HepG2 (cell line): ENCODE measurements around the gene KLHL21. TPM values are rescaled to one million over a fixed set of nuclear protein-coding genes. Genes with fewer than 3 reads are reported as not detected.

Experiments used
- ARNT2 ChIP-seq: sonication (generic); formaldehyde crosslinking; IDR thresholded peaks from 2 replicates; pipeline ENCODE4 v1.8.0; 2022; ENCODE audit warnings: mild to moderate bottlenecking, low read depth, missing genetic modification reagents, moderate library complexity
- EED ChIP-seq: sonication (generic); formaldehyde crosslinking; IDR thresholded peaks from 2 replicates; pipeline ENCODE4 v1.5.0; 2020; ENCODE audit warnings: mild to moderate bottlenecking, missing genetic modification reagents
- FOSL1 ChIP-seq: sonication (generic); formaldehyde crosslinking; IDR thresholded peaks from 2 replicates; pipeline ENCODE4 v1.9.0; 2021; ENCODE audit warnings: missing genetic modification reagents, borderline replicate concordance
- FOXA1 ChIP-seq, 2 experiments: fragments of 450-650 bp in 1 of 2; sonication (generic) in 1 of 2; formaldehyde crosslinking in 1 of 2; IDR thresholded peaks; 2 replicates each; pipeline versions ENCODE4 v1.4.0 to v1.6.1; 2016 to 2020; ENCODE audit warnings: missing genetic modification reagents in 1 of 2
- FOXJ3 ChIP-seq: sonication (generic); formaldehyde crosslinking; IDR thresholded peaks from 2 replicates; pipeline ENCODE4 v1.4.0; 2020; ENCODE audit warnings: missing genetic modification reagents, mild to moderate bottlenecking, borderline replicate concordance
- GATAD1 ChIP-seq: IDR thresholded peaks from 2 replicates; pipeline ENCODE4 v1.6.1; 2016; ENCODE audit warnings: missing genetic modification reagents, missing compliant biosample characterization
- GPN1 ChIP-seq: sonication (generic); formaldehyde crosslinking; IDR thresholded peaks from 2 replicates; pipeline ENCODE4 v1.5.1; 2020; ENCODE audit warnings: missing genetic modification reagents, borderline replicate concordance
- HES4 ChIP-seq: sonication (generic); formaldehyde crosslinking; IDR thresholded peaks from 2 replicates; pipeline ENCODE4 v1.9.0; 2021; ENCODE audit warnings: mild to moderate bottlenecking, missing genetic modification reagents, borderline replicate concordance
- HOXA3 ChIP-seq: sonication (generic); formaldehyde crosslinking; IDR thresholded peaks from 2 replicates; pipeline ENCODE4 v1.5.0; 2020; ENCODE audit warnings: missing genetic modification reagents
- NCOA5 ChIP-seq: sonication (generic); formaldehyde crosslinking; IDR thresholded peaks from 2 replicates; pipeline ENCODE4 v1.4.0; 2020; ENCODE audit warnings: missing genetic modification reagents
- NR2F2 ChIP-seq: IDR thresholded peaks from 2 replicates; pipeline ENCODE4 v1.6.1; 2012; ENCODE audit warnings: low read depth, inconsistent platforms, borderline replicate concordance
- NRL ChIP-seq: sonication (generic); formaldehyde crosslinking; IDR thresholded peaks from 2 replicates; pipeline ENCODE4 v1.5.0; 2020; ENCODE audit warnings: missing genetic modification reagents, mild to moderate bottlenecking, moderate library complexity, borderline replicate concordance
- RARG ChIP-seq: sonication (generic); formaldehyde crosslinking; IDR thresholded peaks from 2 replicates; pipeline ENCODE4 v1.4.0; 2020; ENCODE audit warnings: low read depth, mild to moderate bottlenecking, missing genetic modification reagents
- SRSF4 ChIP-seq: fragments of 200-400 bp; formaldehyde crosslinking; IDR thresholded peaks from one replicate; pipeline ENCODE4 v1.6.1; 2018; ENCODE audit warnings: mild to moderate bottlenecking, low read depth, low read length, moderate library complexity; ENCODE audit not compliant: poor library complexity, severe bottlenecking
- SRSF9 ChIP-seq: fragments of 200-400 bp; formaldehyde crosslinking; IDR thresholded peaks from 2 replicates; pipeline ENCODE4 v1.6.1; 2018; ENCODE audit warnings: borderline replicate concordance, mild to moderate bottlenecking, low read depth, low read length; ENCODE audit not compliant: insufficient read depth, poor library complexity, severe bottlenecking
- THAP11 ChIP-seq: IDR thresholded peaks from 2 replicates; pipeline ENCODE4 v1.6.1; 2016; ENCODE audit warnings: missing biosample characterization, missing genetic modification reagents
- WIZ ChIP-seq: sonication (generic); formaldehyde crosslinking; IDR thresholded peaks from 2 replicates; pipeline ENCODE4 v1.5.1; 2020; ENCODE audit warnings: mild to moderate bottlenecking, missing genetic modification reagents
- ZFP36 ChIP-seq: fragments of 150-350 bp; IDR thresholded peaks from 2 replicates; pipeline ENCODE4 v1.6.1; 2018; ENCODE audit warnings: borderline replicate concordance, low read length, low read depth; ENCODE audit not compliant: partially characterized antibody
- ZFP37 ChIP-seq: sonication (generic); formaldehyde crosslinking; IDR thresholded peaks from 2 replicates; pipeline ENCODE4 v1.4.0; 2020; ENCODE audit warnings: missing genetic modification reagents, borderline replicate concordance
- ZFP90 ChIP-seq: sonication (generic); formaldehyde crosslinking; IDR thresholded peaks from 2 replicates; pipeline ENCODE4 v1.8.0; 2022; ENCODE audit warnings: missing genetic modification reagents, mild to moderate bottlenecking, inconsistent platforms, borderline replicate concordance
- ZNF10 ChIP-seq: sonication (generic); formaldehyde crosslinking; IDR thresholded peaks from 2 replicates; pipeline ENCODE4 v1.4.0; 2020; ENCODE audit warnings: mild to moderate bottlenecking, low read depth, missing genetic modification reagents, borderline replicate concordance
- ZNF225 ChIP-seq: sonication (generic); formaldehyde crosslinking; IDR thresholded peaks from 2 replicates; pipeline ENCODE4 v1.4.0; 2020; ENCODE audit warnings: mild to moderate bottlenecking, missing genetic modification reagents
- ZNF282 ChIP-seq: fragments of 450-650 bp; IDR thresholded peaks from 2 replicates; pipeline ENCODE4 v1.6.1; 2018; ENCODE audit not compliant: partially characterized antibody
- ZNF713 ChIP-seq: sonication (generic); formaldehyde crosslinking; IDR thresholded peaks from 2 replicates; pipeline ENCODE4 v1.4.0; 2020; ENCODE audit warnings: mild to moderate bottlenecking, missing genetic modification reagents
- ZNF768 ChIP-seq: sonication (generic); formaldehyde crosslinking; IDR thresholded peaks from 2 replicates; pipeline ENCODE4 v1.4.0; 2020; ENCODE audit warnings: missing genetic modification reagents
- polyA plus RNA-seq, 8 experiments: library from polyadenylated mRNA; depleted of rRNA in 3 of 8; stranded (reverse) in 7 of 8; unstranded in 1 of 8; fragments of >200 nt; fragmentation: Illumina TruSeq in 4 of 8; extraction: Trizol in 4 of 8; gene quantifications; 2 replicates each; pipeline versions ENCODE4 v1.2.1 to v1.2.3, GENCODE V29; 2011 to 2016; ENCODE audit warnings: low read depth in 4 of 8, missing spikeins in 1 of 8, mixed read lengths in 1 of 8; ENCODE audit not compliant: insufficient read depth in 1 of 8
- total RNA-seq, 5 experiments: library from RNA; depleted of rRNA; stranded (reverse); fragments of >200 nt; fragmentation: Illumina TruSeq; extraction: Trizol; gene quantifications; 2 replicates each; pipeline ENCODE4 v1.2.3, GENCODE V29; 2016; ENCODE audit warnings: low read depth in 1 of 5
- TF ChIP-seq, protein P1 (sequence below): IDR thresholded peaks from 2 replicates; pipeline ENCODE4 v1.6.1; 2012; ENCODE audit warnings: low read depth, low read length, improper control_type of control experiment
- TF ChIP-seq, protein P2 (sequence below): sonication (generic); formaldehyde crosslinking; IDR thresholded peaks from 2 replicates; pipeline ENCODE4 v1.5.1; 2020; ENCODE audit warnings: missing genetic modification reagents, mild to moderate bottlenecking, borderline replicate concordance
- TF ChIP-seq, protein P3 (sequence below): sonication (generic); formaldehyde crosslinking; IDR thresholded peaks from 2 replicates; pipeline ENCODE4 v1.8.1; 2023; ENCODE audit warnings: missing genetic modification reagents, mild to moderate bottlenecking, borderline replicate concordance

The KLHL21 gene
- total and polyA plus RNA-seq, 2 of the 13 experiments (the other 11 are each of a cell fraction or from before 2014, with no cell fraction given) = 14.8 to 25.0 TPM

DNA sequence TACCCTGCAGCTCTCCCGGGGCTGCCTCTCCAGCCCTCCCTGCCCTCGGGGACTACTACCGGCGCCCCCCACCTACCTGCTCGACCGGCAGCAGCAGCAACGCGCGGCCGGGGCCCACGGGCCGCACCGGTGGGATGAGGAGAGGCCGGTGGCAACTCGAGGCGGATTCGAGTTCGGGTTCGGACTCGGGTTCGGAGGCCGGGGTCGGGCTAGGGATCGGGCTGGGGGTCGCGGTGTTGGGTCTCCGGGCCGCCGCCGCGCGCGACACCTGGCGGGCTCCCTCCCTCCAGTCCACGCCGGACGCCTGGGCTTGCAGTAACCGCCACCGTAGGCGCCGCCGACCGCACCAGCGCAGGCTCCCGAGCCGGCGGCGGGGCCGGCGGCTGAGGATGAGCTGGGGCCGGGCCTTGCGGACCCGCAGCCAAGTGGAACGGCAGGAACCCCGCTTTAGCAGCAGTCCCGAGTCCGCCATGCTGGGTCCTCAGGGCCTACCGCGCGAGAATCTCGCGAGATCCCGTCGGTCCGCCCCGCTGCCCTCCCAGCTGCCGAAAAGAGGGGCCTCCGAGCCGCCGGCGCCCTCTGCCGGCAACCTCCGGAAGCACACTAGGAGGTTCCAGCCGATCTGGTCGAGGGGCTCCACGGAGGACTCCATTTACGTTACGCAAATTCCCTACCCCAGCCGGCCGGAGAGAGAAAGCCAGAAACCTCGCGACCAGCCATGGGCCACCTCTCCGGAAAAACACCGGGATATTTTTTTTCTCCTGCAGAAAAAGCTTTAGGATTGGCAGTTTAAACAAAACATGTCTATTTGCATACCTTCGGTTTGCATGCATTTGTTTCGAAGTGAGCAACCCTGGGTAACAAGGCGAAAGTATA lies 48.4 kb downstream of the KLHL21 start, which contains the start of gene NOL9 (continued):
- TF ChIP-seq, protein P1, sequence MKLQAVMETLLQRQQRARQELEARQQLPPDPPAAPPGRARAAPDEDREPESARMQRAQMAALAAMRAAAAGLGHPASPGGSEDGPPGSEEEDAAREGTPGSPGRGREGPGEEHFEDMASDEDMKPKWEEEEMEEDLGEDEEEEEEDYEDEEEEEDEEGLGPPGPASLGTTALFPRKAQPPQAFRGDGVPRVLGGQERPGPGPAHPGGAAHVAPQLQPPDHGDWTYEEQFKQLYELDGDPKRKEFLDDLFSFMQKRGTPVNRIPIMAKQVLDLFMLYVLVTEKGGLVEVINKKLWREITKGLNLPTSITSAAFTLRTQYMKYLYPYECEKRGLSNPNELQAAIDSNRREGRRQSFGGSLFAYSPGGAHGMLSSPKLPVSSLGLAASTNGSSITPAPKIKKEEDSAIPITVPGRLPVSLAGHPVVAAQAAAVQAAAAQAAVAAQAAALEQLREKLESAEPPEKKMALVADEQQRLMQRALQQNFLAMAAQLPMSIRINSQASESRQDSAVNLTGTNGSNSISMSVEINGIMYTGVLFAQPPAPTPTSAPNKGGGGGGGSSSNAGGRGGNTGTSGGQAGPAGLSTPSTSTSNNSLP = no peak
- TF ChIP-seq FOSL1 (CRISPR knock-in tag) = no peak
- peak; percentile 94 for TF ChIP-seq THAP11 (CRISPR knock-in tag)
- TF ChIP-seq GATAD1 (CRISPR knock-in tag) = peak; percentile 98
- peak; percentile 82; the same call in 1 of the 2 replicates for TF ChIP-seq WIZ (CRISPR knock-in tag)
- peak; percentile 8; the same call in 1 of the 2 replicates for TF ChIP-seq NR2F2
- TF ChIP-seq HOXA3 (CRISPR knock-in tag) = peak; percentile 95
- no peak for TF ChIP-seq ZNF282
- no peak for TF ChIP-seq ZNF10 (CRISPR knock-in tag)
- peak; percentile 8 for TF ChIP-seq ZFP36
- TF ChIP-seq NCOA5 (CRISPR knock-in tag) = no peak
- TF ChIP-seq SRSF4 = no peak
- peak; percentile 47; the same call in 1 of the 2 replicates for TF ChIP-seq FOXJ3 (CRISPR knock-in tag)
- peak; percentile 98 for TF ChIP-seq ARNT2 (CRISPR knock-in tag)
- TF ChIP-seq GPN1 = no peak
- TF ChIP-seq SRSF9 = no peak
- 0 out of 2 replicates have a peak, but pooled peaks have one; percentile 53 for TF ChIP-seq HES4 (CRISPR knock-in tag)
- peak; percentile 77 for TF ChIP-seq ZFP90 (CRISPR knock-in tag)
- no peak for TF ChIP-seq ZNF713
- TF ChIP-seq ZNF768 (CRISPR knock-in tag) = peak; percentile 73
- TF ChIP-seq, protein P2, sequence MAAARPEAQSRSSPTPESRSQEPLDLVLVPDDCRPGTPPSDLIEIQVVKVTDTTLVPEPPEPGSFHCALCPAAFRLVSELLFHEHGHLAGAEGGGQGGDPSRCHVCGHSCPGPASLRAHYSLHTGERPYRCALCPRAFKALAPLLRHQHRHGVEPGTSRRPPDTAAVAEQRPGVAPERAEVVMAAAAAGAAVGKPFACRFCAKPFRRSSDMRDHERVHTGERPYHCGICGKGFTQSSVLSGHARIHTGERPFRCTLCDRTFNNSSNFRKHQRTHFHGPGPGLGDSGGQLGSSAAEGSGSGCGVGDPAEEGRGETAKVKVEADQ = peak; percentile 69
- TF ChIP-seq, protein P3, sequence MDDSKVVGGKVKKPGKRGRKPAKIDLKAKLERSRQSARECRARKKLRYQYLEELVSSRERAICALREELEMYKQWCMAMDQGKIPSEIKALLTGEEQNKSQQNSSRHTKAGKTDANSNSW = 0 out of 2 replicates have a peak, but pooled peaks have one; percentile 31
- no peak for TF ChIP-seq ZFP37 (CRISPR knock-in tag)
- TF ChIP-seq EED (CRISPR knock-in tag) = peak; percentile 61; the same call in 1 of the 2 replicates
- 0 out of 2 replicates have a peak, but pooled peaks have one; percentile 24 for TF ChIP-seq NRL (CRISPR knock-in tag)
- no peak for TF ChIP-seq RARG (CRISPR knock-in tag)
- TF ChIP-seq FOXA1 (IDR thresholded peaks at IDR 0.05) = no peak
- TF ChIP-seq FOXA1 (CRISPR knock-in tag; IDR thresholded peaks at IDR 0.05) = no peak
- TF ChIP-seq ZNF225 (CRISPR knock-in tag) = no peak
